Measurements from ENCODE around the gene EXOC4. TPM values are rescaled to one million over a fixed set of nuclear protein-coding genes. Genes with fewer than 3 reads are reported as not detected.

Gene EXOC4
- total RNA-seq, 1 donor from 2014 or later = 103 TPM

DNA sequence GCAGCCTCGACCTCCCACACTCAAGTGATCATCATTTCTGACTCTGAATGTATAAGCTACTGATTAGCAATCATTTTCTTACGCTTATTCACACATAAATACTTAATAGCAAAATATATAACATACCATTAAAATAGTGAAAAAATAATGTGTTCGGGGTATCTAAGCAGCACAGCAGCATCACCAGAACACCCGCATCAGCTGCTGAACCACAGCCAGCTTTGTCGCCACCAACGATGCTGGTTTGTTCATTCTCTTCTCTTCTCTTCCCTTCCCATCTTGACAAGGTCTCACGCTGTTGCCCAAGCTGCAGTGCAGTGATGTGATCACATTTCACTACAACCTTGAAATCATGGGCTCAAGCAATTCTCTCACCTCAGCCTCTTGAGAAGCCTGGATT, 449.2 kb downstream of the EXOC4 start:
- ChIA-PET CTCF (no interaction called here), POLR2A (no interaction called here)
- Mint-ChIP-seq H3K4me1 (no peaks in the 10 kb centered on the region), H3K9me3 (no peaks in the 10 kb centered on the region), H3K27me3 (no peaks in the 10 kb centered on the region), H3K36me3 (ENCODE audit: low read depth) (no peaks in the 10 kb centered on the region), H3K27ac (no peak overlapping the region), H3K4me3 (no peak overlapping the region)
- ATAC-seq (ENCODE audit: low read depth) (no peak), DNase-seq (no peak)
- TF ChIP-seq, protein P1, sequence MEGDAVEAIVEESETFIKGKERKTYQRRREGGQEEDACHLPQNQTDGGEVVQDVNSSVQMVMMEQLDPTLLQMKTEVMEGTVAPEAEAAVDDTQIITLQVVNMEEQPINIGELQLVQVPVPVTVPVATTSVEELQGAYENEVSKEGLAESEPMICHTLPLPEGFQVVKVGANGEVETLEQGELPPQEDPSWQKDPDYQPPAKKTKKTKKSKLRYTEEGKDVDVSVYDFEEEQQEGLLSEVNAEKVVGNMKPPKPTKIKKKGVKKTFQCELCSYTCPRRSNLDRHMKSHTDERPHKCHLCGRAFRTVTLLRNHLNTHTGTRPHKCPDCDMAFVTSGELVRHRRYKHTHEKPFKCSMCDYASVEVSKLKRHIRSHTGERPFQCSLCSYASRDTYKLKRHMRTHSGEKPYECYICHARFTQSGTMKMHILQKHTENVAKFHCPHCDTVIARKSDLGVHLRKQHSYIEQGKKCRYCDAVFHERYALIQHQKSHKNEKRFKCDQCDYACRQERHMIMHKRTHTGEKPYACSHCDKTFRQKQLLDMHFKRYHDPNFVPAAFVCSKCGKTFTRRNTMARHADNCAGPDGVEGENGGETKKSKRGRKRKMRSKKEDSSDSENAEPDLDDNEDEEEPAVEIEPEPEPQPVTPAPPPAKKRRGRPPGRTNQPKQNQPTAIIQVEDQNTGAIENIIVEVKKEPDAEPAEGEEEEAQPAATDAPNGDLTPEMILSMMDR (IDR thresholded peaks at IDR 0.05) = no peak
- intact Hi-C loops (cut with micrococcal nuclease) = no loop called here

DNA sequence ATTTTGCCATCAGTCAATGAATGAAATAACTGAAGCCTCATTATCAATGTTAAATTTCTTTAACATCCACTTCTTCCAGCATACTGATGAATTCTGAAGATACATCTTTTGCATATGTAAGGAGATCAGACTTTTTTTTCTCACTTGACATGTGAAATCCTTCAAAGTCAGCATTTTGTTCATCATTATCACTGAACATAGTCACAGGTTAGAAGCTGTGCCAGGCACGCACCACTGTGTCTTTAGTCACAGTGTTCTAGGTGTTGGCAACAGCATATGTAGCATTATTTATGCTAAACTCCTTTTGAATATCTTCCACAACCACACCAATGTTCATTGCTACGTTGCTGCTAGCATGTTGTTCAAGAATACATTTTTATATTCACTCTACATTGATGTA, 450.1 kb downstream of the EXOC4 start:
- Mint-ChIP-seq H3K9me3 (no peaks in the 10 kb centered on the region), H3K36me3 (ENCODE audit: low read depth) (no peaks in the 10 kb centered on the region), H3K27ac (no peak overlapping the region), H3K4me3 (no peak overlapping the region), H3K4me1 (no peaks in the 10 kb centered on the region), H3K27me3 (no peaks in the 10 kb centered on the region)
- ChIA-PET CTCF (no interaction called here), POLR2A (no interaction called here)
- intact Hi-C loops (cut with micrococcal nuclease) = no loop called here
- DNase-seq = no peak
- TF ChIP-seq, protein P1 (IDR thresholded peaks at IDR 0.05) = no peak
- no peak for ATAC-seq (ENCODE audit: low read depth)

DNA sequence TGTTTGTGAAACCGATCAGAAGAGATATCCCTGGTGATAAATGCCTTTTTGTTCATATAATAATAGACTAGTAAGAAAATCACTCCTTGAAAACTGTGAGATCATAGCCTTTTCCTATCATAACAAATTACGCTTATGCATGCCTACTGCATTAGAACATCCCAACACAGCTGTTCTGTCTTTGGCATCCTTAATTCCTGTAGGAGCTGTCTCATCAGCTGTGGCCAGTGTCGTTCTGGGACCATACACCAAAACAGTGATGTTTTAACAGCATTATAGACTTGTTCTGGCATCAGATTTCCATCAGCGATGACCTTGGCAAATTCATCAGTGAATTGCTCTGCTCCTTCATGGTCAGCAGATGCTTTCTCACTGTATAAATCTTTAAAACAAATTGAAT, 450.7 kb downstream of the EXOC4 start:
- ChIA-PET CTCF (no interaction called here), POLR2A (no interaction called here)
- ATAC-seq (ENCODE audit: low read depth) (no peak), DNase-seq (no peak)
- TF ChIP-seq, protein P1 (IDR thresholded peaks at IDR 0.05) = no peak
- Mint-ChIP-seq H3K4me1 (no peaks in the 10 kb centered on the region), H3K27ac (no peak overlapping the region), H3K27me3 (no peaks in the 10 kb centered on the region), H3K36me3 (ENCODE audit: low read depth) (no peaks in the 10 kb centered on the region), H3K9me3 (no peaks in the 10 kb centered on the region), H3K4me3 (no peak overlapping the region)
- intact Hi-C loops (cut with micrococcal nuclease) = no loop called here

DNA sequence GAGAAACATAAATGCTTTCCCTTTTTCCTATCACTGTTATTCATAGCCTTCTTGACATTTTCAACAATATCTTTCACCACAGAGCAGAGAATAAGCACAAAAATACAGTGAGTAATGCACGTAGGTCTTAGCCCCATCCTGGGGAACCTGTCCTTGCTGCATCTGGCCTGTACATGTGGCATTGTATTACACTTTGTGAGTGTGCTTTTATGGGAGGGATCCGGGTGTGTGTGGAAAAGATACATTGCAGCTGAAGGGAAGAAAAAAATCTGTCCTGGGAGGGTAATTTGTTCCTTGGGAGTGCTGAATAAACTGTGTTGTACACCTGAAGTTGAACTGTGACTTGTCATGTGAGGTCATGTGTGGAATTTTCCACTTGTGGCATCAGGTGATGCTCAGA, 451.6 kb downstream of the EXOC4 start:
- no peak overlapping the region for H3K27ac Mint-ChIP-seq
- DNase-seq = no peak
- intact Hi-C loops (cut with micrococcal nuclease) = no loop called here
- TF ChIP-seq, protein P1 (IDR thresholded peaks at IDR 0.05) = no peak
- no peak for ATAC-seq (ENCODE audit: low read depth)
- H3K27me3 Mint-ChIP-seq = no peaks in the 10 kb centered on the region
- POLR2A ChIA-PET = no interaction called here
- no peaks in the 10 kb centered on the region for H3K9me3 Mint-ChIP-seq
- H3K4me1 Mint-ChIP-seq = no peaks in the 10 kb centered on the region
- H3K36me3 Mint-ChIP-seq (ENCODE audit: low read depth) = no peaks in the 10 kb centered on the region
- CTCF ChIA-PET = no interaction called here
- no peak overlapping the region for H3K4me3 Mint-ChIP-seq

DNA sequence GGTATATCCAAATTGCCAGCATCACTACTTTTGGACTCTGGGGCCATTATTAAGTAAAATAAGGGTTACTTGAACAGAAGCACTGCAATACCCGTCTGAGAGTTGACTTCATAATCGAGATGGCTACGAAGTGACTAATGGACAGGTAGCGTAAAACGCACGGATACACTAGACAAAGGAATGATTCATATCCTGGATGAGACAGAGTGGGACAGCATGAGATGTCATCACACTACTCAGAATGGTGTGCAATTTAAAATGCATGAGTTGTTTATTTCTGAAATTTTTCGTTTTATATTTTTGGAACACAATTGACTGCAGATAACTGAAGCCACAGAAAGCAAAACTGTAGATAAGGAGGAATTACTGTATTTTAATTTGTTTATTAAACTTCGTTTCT, 452.7 kb downstream of the EXOC4 start:
- Mint-ChIP-seq H3K36me3 (ENCODE audit: low read depth) (no peaks in the 10 kb centered on the region), H3K4me1 (no peaks in the 10 kb centered on the region), H3K4me3 (no peak overlapping the region), H3K9me3 (no peaks in the 10 kb centered on the region), H3K27ac (no peak overlapping the region), H3K27me3 (no peaks in the 10 kb centered on the region)
- intact Hi-C loops (cut with micrococcal nuclease) = no loop called here
- no peak for ATAC-seq (ENCODE audit: low read depth)
- DNase-seq = no peak
- TF ChIP-seq, protein P1 (IDR thresholded peaks at IDR 0.05) = no peak
- ChIA-PET POLR2A (no interaction called here), CTCF (no interaction called here)

Measured in activated B cell treated with CpG ODN at 0.5 μM for 24 hours (primary cell).